PFSK-1 (cell line): ENCODE data around the gene VPS45.

Experiments used
- FOXP2 ChIP-seq: optimal IDR thresholded peaks from 2 replicates; pipeline ENCODE3; 2011; ENCODE audit warnings: borderline replicate concordance, control low read depth, inconsistent platforms; ENCODE audit not compliant: insufficient read depth; ENCODE audit errors: extremely low read length, extremely low read depth
- POLR2AphosphoS5 ChIP-seq: IDR thresholded peaks from 2 replicates; pipeline ENCODE4 v1.6.1; 2012; ENCODE audit warnings: low read depth, mild to moderate bottlenecking, control low read depth, low read length, moderate library complexity
- REST ChIP-seq, 2 experiments: IDR thresholded peaks; 2 replicates each; pipeline versions ENCODE4 v1.6.1 to v1.8.0; 2011 to 2012; ENCODE audit warnings: low read depth in 2 of 2, low read length in 2 of 2, control low read depth in 1 of 2, inconsistent platforms in 1 of 2, mild to moderate bottlenecking in 1 of 2, moderate library complexity in 1 of 2; ENCODE audit not compliant: insufficient read depth in 1 of 2
- SIN3A ChIP-seq: IDR thresholded peaks from 2 replicates; pipeline ENCODE4 v1.6.1; 2012; ENCODE audit warnings: mild to moderate bottlenecking, low read length, moderate library complexity, borderline replicate concordance; ENCODE audit not compliant: insufficient read depth
- TAF1 ChIP-seq: IDR thresholded peaks from 2 replicates; pipeline ENCODE4 v1.6.1; 2012; ENCODE audit warnings: low read length, control low read depth, borderline replicate concordance; ENCODE audit not compliant: insufficient read depth

Gene VPS45

DNA sequence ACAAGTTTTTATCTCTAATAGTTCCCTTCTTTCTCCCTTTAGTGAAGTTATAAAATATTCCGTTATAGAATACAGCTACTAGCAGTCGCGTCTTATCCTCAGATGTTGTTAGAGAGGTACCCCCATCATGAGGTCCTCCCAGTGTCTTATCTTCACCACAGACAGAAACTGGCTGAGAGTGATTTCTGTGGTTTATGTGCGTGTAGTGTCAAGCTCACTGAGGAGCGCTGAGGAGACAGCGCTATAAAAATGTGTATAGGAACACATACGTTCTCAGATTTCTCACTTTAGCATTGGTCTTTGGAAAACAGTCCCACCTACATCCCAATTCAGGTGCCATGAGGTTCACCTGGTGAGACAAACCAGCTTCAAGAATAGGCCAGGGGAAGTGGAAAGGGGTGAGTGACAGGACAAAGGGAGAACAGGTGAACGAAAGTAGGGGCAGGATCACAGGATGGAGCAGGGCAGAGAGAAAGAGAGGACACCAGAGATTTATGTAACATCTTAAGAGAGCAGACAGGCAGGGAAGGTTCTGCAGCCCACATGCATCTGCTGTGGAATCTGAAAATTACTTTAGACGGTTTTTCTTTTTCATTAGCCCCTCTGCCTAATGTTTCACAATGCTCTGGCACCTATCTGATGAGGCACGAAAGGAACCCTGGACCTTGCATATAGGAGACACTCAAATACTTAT lies 79.4 kb downstream of the VPS45 start:
- TF ChIP-seq SIN3A: no peak
- TF ChIP-seq POLR2AphosphoS5: no peak

DNA sequence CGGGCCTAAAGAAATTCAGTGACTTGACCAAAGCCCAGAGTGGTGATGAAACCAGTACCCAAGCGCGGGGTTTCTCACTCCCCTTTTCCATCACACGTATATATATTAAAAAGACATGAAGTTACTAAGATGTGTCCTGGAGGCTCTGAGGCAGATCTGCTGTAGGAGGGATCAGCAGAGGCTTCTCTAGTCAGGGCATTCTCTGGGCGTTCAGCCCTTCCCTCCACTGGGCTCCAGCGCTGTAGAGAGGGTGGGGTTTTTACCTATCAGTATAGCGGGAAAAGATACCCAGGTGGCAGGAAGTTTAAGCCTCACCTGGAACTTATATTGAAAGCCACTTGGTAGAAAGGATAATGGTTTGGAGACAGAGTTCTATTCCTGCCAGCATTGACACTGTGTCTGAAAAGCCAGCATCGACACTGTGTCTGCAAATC lies 81.3 kb downstream of the VPS45 start:
- no peak for TF ChIP-seq REST (IDR thresholded peaks at IDR 0.05; ENCODE audit: insufficient read depth in 1 of 2, low read depth in 2 of 2, low read length in 2 of 2)
- TF ChIP-seq FOXP2: no peak
- no peak for TF ChIP-seq SIN3A
- no peak for TF ChIP-seq POLR2AphosphoS5

DNA sequence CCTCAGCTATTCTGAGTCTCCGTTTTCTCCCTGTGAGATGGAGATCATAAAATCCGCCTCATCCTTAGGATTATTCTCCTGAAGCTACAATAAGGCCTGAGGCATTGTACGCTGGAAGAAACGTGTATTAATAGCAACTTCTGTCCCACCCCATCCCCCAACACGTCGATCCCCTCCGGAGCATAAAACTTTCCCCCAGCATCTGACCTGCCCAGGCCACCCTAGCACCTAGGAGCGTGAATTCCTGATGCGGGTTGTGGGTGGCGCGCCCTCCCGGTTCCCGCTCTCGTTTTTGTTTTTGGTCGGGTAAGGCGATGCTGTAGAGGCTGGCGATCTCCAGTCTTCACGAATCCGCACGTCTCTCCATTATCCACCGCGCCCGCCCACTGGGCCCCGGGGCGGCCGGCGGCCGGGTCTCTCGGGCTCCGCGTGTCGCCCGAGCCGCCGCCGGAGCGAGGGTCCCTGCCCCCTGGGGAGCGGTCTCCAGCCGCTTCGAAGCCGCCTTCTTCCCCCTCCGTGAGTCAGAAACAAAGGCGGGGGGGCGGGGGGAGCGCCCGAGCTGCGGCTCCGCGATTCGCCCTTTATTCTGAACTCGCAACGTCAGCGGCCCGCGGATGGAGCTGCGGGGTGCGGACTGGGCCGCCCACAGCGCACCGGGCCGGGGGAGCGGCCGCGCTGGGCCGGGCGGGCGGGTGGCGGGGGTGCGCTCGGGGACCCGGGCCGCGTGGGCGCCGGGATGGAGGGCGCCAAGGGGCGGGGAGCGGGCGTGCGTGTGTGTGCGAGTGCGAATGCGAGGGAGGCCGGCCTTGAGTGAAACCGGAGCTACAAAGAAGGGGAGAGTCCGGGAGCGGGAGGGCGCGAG lies 81.9 kb downstream of the VPS45 start, which contains the start of gene PLEKHO1:
Gene PLEKHO1, plus strand, starts transcription at position 646 of the 862 bp plus-strand sequence. CDS start 342 bp downstream, outside the sequence.
- TF ChIP-seq TAF1: no peak
- no peak for TF ChIP-seq POLR2AphosphoS5
- TF ChIP-seq FOXP2: no peak
- no peak for TF ChIP-seq REST (IDR thresholded peaks at IDR 0.05; ENCODE audit: insufficient read depth in 1 of 2, low read depth in 2 of 2, low read length in 2 of 2)
- no peak for TF ChIP-seq SIN3A

DNA sequence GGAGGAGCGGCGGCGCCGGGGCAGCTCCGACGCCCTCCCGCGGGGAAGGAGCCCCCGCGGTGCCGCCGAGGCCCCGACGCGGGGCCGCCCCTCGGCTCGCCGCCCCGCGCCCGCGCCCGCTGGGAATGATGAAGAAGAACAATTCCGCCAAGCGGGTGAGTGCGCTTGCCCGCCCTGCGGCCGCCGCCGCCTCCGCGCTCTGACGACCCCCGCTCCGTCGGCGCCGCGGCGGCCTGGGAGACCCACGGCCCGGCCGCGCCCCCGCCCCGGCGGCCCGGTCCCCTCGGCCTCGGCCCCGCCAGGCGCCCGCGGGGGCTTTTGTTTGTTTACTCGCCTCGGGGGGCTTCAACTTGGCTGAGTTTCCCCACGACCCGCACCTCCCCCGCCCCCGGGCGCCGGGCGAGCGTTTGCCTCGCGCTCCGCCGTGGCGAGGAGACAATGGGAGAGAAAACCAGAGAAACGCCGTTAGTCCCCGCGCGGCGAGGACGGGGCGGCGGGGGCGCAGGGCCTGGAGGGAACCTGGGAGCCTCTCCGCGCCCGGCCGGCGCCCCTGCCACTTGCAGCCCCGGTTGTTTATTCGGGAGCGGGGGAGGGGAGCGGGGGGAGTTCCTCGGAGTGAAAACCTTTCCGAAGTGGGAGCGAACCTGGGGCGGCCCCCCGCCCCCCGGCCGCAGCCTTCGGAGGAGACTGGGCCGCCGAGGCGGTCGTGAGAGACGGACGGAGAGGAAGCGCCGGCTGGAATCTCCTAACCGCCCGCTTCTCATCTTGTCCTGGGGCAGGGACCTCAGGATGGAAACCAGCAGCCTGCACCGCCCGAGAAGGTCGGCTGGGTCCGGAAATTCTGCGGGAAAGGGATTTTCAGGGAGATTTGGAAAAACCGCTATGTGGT lies 82.8 kb downstream of the VPS45 start:
- no peak for TF ChIP-seq POLR2AphosphoS5
- TF ChIP-seq TAF1: no peak
- TF ChIP-seq SIN3A: no peak
- TF ChIP-seq REST (IDR thresholded peaks at IDR 0.05; ENCODE audit: insufficient read depth in 1 of 2, low read depth in 2 of 2, low read length in 2 of 2): no peak
- no peak for TF ChIP-seq FOXP2
